Retinal pigment epithelial cell (primary cell): ENCODE results near the gene LSM14B.

Experiments
- DNase-seq: peaks from one replicate; pipeline ENCODE4 v3.0.0-alpha.2; 2010; ENCODE audit warnings: low read depth
- H3K4me3 ChIP-seq: 2 replicates; pipeline ENCODE4 v1.5.1; 2011; ENCODE audit warnings: mild to moderate bottlenecking, low read length, control low read depth, moderate library complexity
- CTCF ChIP-seq: conservative IDR thresholded peaks from 2 replicates; pipeline ENCODE4 v1.5.1; 2011; ENCODE audit warnings: low read depth, low read length, control low read depth, inconsistent platforms

The LSM14B gene

GRCh38 chr20:62119591-62120364 lies 2.5 kb upstream of the LSM14B start:
- TF ChIP-seq CTCF = no peak
- no peak for DNase-seq
- H3K4me3 ChIP-seq = no peak overlapping the region

GRCh38 chr20:62120365-62120762 lies 1.9 kb upstream of the LSM14B start:
- no peak for TF ChIP-seq CTCF
- no peak for DNase-seq
- no peak overlapping the region for H3K4me3 ChIP-seq

GRCh38 chr20:62120990-62121775 lies 1.1 kb upstream of the LSM14B start:
- H3K4me3 ChIP-seq = peak overlapping the region; percentile 59
- TF ChIP-seq CTCF = no peak
- DNase-seq = no peak

GRCh38 chr20:62122654-62123449 lies 577 bp downstream of the LSM14B start:
- DNase-seq = no peak
- peak overlapping the region; percentile 73 for H3K4me3 ChIP-seq
- no peak for TF ChIP-seq CTCF

GRCh38 chr20:62123450-62124118 lies 1.3 kb downstream of the LSM14B start:
- no peak for DNase-seq

DNA sequence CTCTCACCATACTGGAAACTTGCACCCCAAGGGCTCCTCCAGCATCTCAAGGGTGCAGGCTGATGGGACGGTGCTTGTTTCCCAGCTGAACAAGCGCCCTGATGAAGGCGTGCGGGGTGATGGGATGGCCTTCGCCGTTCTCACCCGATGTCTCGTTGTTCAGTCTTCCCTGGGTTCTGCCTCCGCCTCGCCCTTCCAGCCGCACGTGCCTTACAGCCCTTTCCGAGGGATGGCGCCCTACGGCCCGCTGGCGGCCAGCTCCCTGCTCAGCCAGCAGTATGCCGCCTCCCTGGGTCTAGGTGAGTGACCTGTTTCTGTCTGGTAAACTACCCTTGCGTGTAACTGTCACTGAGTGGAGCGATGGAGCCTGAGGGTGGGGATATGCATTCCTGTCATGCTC lies 3.9 kb downstream of the LSM14B start:
- DNase-seq = no peak
- no peak for TF ChIP-seq CTCF
- no peak overlapping the region for H3K4me3 ChIP-seq

More at GRCh38 chr20:62123450-62124118, 1.3 kb downstream of the LSM14B start:
- TF ChIP-seq CTCF = peak; percentile 33
- H3K4me3 ChIP-seq = peak overlapping the region; percentile 73
